GM18499 (cell line): Measurements from ENCODE around the gene KCNK10.

Source experiments
- ATAC-seq: cut with Tn5 transposase; IDR thresholded peaks from one replicate; pipeline ENCODE4 v1.9.1; 2021; ENCODE audit warnings: moderate number of reproducible peaks; ENCODE audit not compliant: insufficient read depth, unreplicated experiment

Gene KCNK10

DNA sequence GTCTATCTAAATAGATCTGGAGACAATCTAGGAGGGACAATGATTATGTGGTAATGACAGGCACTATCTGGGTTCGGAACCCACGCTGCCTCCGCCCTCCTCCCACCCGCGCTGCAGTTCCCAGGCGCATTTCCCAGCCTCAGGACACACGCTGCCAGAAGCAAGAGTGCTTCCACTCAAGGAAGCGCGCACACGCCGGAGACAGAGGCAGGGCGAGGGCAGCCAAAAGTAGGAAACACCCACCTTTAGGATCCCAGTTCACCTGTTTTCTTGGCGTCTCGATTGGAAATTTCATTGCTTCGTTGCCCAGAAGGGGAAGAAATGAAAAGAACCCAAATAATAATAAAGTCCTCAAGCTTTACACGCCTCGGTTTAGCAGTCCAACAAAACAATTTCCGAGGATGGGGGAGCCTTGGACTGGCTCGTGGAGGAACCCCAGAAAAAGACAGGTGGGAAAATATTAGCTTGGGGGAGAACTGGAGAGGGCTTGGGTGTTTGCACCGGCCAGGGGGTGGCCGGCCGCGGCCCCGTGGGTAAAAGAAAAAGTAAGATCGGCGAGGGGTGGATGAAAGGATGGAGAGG, 474 bp downstream of the KCNK10 start:
- ATAC-seq, result no peak

DNA sequence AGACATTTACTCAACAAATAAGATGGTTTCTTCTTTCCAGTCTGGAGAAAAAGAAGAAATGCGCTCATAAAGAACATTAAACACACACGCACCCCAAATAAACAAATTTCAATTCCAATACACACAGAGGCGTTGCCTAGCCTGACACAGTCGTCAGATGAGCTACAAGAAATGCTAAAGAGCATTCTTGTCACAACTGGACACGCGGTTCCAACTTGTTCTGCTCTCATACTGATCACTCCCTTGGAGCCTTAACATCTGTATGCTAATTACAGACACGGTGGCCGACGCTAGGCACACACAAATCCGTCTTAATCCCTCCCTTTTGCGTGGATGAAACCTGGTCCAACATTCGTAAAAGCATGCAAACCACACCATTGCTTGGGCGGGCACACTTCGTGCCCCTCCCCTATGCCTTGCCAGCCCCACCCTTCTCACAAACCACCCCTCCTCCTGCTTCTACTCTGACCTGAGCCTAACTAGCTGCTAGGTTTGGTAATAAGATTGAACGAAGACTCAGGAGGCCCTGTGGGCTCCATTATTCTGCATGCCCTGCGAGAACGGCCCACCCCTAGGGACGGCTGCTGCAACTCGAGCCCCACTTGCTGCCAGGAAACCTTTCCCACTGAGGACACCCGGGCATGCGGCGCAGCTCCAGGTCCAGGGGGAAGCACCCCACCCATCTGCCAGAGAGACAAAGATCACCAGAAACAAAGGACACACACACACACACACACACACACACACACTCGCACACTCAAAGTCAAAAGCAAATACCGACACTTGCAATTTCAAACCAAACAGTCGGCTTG, 1.2 kb downstream of the KCNK10 start:
- ATAC-seq, result no peak

DNA sequence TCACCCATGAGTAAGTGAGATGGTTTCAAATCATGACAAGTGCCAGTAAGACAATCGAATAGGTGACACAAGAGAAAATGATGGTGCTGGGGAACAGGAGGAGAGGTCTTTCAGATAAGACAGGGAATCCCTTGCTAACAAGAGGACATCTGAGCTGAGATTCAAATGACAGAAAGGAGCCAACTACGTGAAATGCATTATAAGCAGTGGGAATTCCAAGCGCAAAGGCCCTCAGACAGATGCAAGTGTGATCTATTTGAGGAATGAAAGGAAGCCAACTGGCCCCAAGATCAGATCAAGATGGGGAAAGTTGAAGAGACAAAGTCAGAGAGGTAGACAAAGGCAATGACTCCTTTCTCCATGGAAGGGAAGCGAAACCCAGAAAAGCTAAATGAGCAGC, 4.7 kb downstream of the KCNK10 start:
- no peak for ATAC-seq

DNA sequence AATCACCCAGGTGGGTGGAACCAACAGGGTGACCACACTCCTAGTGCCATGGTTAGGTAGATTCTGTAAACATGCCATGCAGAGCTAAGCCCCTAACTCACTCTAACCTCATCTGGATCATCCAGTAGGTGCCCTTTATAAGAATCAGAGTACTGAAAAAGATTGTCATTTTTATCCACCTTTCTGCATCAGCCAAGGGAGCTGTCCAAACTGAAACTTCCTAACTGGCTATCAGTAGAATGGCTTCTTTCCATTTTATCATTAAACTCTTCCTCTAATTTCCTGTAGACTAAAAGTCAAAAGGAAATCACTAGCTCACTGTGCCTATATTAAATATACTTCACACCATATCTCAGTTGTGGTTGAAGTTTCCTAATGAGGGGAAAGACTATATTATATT, 6.5 kb downstream of the KCNK10 start:
- ATAC-seq, result no peak

DNA sequence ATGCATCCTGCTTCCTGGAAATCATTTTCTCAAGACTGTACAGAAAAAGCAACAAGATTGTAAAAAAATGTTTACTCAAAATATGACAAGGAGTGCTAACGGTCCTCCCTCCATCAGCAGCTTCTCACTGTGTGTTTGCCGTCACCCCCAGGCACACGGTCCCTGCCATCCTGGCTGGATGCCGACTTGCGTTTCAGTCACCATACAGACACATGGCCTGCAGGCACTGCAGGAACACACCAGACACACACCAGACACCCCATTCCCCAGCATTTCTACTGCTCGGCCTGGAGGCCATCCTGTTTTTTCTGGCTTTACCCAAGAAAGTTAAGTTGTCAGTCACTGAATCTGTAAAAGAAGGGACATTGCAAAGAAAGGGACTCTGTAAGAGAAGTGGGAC, 10.8 kb downstream of the KCNK10 start:
- no peak for ATAC-seq

DNA sequence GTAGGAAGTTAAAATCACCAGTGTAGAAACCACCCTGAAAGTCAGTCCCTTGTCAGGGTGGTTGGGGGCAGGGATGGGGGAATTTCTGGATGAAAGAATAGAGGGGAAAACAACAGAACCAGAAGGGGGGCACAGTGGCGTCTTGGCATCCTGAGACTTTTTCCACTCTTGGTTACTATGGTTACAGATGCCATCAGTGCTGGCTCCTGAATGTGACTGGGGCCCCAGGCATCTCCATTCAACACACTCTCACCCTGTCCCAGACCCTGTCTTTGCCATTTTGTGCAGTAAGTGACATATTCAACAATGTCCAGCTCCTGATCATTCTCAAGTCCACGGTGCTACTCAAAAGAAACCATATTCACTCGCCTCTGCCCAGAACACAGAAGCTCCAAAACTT, 11.3 kb downstream of the KCNK10 start:
- ATAC-seq, result no peak

DNA sequence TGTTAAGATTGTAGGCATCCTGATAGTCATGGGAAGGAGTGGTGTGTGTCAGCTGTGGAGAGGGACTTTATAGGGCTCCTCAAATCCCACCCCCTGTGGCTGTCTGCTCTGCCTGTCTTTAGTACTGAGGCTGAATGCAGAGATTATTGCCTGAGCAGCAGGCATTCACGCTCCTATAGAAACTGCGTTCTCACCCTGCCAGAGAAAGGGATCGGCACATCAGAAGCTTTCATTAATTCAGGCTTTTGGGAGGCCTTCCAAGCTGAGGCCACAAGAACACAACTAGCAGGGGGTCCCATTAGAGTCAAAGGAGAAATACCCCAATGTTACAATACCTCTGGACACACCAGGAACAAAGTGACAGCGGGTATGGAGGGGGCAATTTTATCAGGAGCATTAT, 12.6 kb downstream of the KCNK10 start:
- ATAC-seq, result no peak

DNA sequence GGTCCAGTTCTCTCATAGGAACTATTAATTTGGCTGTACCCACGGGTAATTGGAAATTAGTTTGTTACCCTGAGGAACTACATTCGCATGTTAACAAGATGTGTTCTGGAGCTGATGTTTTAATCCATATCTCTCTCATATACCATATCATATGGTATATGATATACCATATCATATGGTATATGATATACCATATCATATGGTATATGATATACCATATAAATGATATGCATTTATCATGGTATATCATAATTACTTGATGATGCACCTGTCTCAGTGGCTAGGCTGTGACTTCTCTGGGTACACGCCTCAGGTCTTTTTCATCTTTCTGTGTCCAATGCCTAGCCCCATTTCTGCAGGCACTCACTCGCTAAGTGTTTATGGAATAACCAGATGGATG, 13.0 kb downstream of the KCNK10 start:
- no peak for ATAC-seq

DNA sequence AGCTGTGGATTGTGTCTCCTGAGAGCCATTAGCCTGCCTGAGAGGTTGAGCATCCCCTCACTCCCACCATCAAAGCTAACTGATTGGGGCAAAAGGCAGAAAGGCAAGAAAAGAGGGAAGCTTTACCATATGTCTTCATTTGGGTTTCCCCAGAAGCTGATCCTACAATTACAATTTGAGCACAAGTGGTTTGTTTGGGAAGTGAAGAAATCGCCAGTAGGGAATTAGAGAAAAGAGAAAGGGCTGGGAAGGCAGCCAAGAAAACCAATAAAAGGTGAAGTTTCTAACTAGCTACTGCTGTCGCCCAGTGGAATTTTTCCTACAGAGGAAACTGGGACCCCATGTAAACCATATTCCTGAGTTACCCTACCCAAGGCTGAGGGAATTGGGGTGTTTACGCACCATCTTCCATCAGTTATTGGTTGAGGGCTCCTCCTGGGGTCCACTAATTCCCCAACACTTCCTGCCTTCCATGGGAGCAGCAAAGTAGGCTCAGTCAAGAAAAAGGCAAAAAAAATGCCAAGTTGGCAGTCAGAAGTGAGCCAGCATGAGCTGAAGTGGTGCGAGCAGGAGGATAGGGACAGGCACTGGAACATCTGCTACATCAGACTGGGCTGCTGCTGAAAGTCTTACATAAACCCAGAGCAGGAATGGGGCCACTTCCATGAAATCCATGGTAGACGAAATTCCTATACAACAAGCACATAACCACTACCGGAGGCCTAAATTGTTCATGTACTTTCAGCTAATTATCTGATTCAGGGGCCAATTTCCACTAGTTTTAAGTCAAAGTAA, 17.3 kb downstream of the KCNK10 start:
- ATAC-seq, result no peak

DNA sequence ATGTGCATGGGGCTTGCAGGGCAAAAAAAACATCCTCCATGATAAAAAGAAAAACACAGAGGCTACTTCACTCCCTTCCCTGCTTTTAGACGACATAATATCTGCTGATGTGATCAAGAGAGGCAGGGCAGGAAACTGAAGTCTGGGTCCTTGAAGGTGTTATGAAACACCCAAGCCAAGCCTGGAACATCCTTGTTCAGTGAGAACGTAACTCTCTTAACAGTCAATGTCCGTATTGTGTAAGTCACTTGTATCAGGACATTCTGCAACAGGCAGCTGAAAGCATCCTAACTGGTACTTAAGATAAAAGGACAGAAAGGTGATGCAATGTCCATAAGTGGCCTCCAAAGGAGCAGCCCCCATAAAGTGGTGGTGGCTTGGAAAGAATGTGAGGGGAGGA, 20.0 kb downstream of the KCNK10 start:
- ATAC-seq, result no peak

DNA sequence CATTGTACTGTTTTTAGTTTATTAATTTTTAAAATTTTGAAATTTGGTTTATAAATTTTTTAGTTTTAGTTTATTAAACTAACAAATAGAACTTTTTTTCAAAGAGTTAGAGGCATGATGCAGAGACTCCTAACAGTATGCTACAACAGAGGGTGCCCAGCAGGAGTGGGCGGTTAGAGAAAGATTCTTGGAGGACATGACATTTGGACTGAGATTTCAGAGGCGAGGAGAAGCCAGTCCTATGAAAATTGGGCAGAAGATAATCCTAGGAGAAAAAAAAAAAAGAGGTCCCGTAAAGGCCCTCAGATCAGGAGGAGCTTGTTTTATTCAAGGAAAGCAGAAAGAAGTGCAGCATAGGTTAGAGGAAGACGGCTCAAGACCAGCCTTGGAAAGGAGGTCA, 21.7 kb downstream of the KCNK10 start:
- no peak for ATAC-seq

DNA sequence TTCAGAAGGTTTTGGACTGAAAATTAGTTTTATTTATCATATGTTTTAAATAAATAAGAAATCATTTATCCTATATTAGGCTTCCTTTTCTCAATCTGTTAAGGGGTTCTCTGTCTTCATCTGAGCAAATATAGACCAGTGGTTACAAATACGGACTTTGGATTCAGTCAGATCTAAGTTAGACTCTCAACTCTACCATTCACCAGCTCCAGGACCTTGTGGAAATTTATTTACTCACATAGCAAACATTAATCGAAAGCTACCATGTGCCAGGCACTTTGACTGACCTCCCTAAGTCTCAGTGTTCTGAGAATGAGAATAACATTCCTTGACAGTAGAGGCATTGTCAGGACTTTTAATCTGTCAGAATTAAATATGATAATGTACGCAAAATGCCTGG, 22.3 kb downstream of the KCNK10 start:
- no peak for ATAC-seq

DNA sequence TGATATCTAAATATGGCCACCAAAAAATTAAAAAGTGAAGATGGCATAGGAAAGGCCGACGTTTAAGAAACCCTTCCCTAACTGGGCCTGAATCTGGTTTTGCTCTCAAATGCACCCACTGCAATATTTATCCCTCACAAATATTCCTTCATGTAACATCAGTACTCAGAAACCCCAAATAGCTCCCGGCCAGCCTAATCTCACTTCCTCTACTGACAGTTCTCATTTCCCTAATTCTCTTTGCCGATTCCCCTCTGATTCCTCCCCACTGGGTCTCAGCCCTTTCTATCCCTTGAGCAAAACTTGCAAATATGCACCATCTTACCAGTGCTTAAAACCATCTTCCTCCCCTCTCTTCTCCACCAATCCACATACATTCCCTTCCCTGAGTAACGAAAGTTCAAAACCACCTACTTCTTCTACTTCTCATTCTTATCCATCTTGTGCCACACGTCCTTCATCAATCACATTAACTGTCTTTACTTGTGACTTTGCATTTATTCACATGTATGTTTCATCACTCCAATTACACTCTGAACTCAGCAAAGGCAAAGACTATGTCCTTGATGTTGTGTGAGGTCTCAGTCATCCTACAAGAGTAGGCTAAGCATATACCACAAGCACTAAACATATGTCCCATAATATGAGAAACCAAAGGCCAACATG, 23.1 kb downstream of the KCNK10 start:
- ATAC-seq, result no peak

DNA sequence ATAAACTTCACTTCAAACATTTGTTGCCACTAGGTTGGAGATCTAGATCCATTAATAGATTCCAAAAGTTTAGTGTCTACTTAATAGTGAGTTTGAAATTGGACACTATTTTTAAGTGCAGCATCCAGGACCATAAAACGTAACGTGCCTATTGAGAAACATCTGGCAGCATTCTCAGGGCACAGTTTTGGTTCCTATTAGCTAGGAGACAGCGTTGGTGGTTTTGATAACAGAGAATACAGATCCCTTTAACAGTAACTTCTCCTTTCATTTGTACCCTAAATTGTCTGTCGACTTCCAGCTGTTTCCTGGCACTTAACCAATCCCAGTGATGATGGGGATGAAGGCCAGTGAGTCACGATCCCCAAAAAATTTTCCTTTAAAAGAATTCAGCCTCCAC, 25.8 kb downstream of the KCNK10 start:
- no peak for ATAC-seq

DNA sequence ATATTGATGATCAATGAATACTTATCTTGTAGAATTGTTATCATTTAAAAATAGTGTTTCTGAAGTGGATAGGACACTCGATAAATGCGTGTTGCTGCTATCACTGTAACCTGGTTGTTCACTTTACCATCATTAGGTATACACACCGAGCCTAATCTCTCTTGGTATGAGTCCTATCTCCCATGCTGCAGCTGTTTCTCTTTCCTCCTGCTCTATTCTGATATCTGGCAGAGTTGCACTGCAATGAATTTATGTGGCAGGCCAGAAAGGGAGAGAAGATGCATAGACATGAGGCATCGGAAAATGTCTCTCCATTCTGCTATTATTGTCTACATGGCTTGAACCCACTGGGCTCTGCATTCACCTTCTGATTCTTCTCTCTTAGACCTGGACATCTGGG, 26.7 kb downstream of the KCNK10 start:
- ATAC-seq, result no peak

DNA sequence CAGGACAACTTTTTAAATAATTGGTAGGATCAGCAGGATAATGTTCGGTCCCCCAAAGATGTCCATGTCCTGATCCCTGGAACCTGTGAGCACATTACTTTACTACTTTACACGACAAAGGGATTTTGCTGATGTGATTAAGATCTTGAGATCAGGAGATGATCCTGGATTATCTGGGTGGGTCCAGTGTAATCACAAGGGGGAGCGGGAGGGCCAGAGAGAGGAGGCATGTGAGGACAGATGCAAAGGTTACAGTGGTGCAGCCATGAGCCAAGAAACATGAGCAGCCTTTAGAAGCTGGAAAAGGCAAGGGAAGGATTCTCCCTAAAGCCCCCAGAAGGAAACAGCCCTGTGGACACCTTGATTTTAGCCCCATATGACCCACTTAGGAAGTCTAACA, 33.1 kb downstream of the KCNK10 start:
- no peak for ATAC-seq

DNA sequence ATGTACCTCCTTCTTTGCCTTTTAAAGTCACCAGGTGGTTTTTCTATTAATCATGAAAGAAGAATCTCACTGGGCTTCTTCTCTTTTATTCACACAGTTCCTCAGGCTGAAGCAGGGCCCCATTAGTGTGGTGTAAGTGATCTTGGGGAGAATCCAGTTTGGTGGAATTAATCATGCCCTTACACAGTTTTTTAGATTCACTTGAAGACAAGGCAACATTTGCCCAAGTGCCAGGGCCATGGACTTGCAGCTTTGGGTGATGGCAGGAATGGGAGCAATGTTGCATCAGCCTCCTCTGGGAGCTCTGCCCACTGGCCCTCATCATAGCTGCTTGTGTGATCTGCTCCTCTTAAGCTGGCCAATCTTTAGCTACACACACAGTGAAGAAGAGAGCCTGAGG, 33.8 kb downstream of the KCNK10 start:
- ATAC-seq, result no peak

DNA sequence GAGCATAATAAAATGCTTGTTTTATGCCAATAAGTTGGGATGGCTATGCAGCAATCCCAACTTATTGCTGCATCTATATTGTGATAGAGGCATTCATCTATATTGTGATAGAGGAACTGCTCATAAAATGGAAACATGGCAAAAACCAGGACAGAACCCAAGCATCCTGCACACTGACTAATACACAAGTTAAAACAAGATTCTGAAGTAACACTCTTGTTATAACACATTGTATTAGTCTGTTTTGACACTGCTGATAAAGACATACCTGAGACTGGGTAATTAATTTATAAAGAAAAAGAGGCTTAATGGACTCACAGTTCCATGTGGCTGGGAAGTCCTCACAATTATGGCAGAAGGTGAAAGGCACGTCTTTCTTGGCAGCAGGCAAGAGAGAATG, 36.8 kb downstream of the KCNK10 start:
- ATAC-seq, result no peak

DNA sequence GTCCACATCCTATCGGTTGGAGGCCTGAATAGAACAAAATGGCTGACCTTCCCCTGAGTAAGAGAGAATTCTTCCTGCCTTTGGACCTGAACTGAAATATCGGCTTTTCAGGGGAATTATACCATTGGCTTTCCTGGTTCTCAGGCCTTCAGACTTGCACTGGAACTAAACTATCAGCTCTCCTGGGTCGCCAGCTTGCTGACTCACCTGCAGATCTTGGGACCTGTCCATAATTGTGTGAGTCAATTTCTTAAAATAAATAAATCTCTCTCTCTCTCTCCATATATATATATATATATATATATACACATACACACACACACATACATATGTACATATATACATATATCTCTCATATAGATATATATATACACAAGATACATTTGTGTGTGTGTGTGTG, 41.6 kb downstream of the KCNK10 start:
- ATAC-seq, result no peak

DNA sequence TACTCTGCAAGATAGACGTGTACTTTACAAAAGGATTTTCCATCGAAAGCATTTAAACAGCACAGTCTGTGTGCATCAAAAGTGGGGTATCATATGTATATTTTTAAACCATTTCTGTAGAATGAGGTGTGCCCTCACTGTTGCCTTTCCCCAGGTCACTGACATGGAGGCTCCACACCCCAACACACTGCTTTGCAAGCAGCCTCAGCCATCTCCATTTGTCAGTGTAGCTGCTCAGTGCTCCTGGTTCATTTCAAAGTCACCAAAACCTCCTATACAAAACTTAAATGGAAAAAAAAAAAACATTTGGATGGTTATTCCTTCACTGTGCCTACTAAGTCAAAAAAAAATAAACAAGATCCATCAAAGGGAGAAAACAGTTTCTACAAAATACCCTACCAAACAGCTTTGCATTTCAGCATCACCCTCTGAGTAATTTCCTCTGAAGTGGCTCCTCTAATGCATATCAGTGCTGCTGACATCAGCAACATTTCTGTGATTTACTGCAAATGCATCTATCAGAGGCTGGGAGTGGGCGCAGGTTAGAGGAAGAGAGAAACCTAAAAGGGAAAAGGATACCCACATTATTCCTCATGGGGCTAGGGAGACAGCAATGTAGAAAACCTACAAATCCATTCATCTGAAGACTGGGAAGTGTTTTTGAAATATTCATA, 46.0 kb downstream of the KCNK10 start:
- ATAC-seq, result no peak
